ENCODE measurements around the gene ZNF45. TPM values are rescaled to one million over a fixed set of nuclear protein-coding genes. Genes with fewer than 3 reads are reported as not detected.

Gene ZNF45
- total RNA-seq, 1 experiment from 2014 or later: 15.2 TPM

- Histone ChIP-seq H3K4me3 (replicated peaks in 1 of 2; ENCODE audit: low read depth in 1 of 2, low read length in 2 of 2) (no peak overlapping the region), H3K9ac (ENCODE audit: low read length) (no peak overlapping the region), H2AFZ (ENCODE audit: low read depth, low read length, poor library complexity, severe bottlenecking) (no peak overlapping the region), H3K9me2 (ENCODE audit: insufficient read depth) (no peaks in the 10 kb centered on the region), H3K4me1 (ENCODE audit: control insufficient read depth in 1 of 2, insufficient read depth in 2 of 2, low read length in 2 of 2) (no peaks in the 10 kb centered on the region), H3K9me3 (ENCODE audit: control insufficient read depth in 1 of 2, insufficient read depth in 1 of 2, low read depth in 1 of 2, low read length in 2 of 2) (peaks cover 21 to 33% of the 10 kb centered on the region in 2 experiments; a peak in 3 of 4 replicates), H3K79me2 (ENCODE audit: insufficient read depth, low read length) (no peaks in the 10 kb centered on the region), H3K27ac (ENCODE audit: low read depth, low read length) (no peak overlapping the region), H3K36me3 (ENCODE audit: control insufficient read depth in 1 of 2, insufficient read depth in 2 of 2, low read length in 2 of 2) (peaks cover 4 to 5% of the 10 kb centered on the region in 2 experiments; a peak in 3 of 4 replicates), H3K4me2 (ENCODE audit: low read length) (no peak overlapping the region), H3K27me3 (ENCODE audit: insufficient read depth, low read length) (no peaks in the 10 kb centered on the region), H4K20me1 (ENCODE audit: insufficient read depth) (no peaks in the 10 kb centered on the region)
- DNase-seq (ENCODE audit: low read depth, low spot score): no peak
- no TSS peak for BruUV-seq (replicated peaks)
- CTCF ChIA-PET: no interaction called here
- TF ChIP-seq TCF7L2 (IDR thresholded peaks at IDR 0.05; ENCODE audit: borderline replicate concordance, extremely low read depth, insufficient read depth, insufficient read length): no peak
- TF ChIP-seq, protein P1, sequence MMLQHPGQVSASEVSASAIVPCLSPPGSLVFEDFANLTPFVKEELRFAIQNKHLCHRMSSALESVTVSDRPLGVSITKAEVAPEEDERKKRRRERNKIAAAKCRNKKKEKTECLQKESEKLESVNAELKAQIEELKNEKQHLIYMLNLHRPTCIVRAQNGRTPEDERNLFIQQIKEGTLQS (IDR thresholded peaks at IDR 0.05): no peak
- TF ChIP-seq JUND (IDR thresholded peaks at IDR 0.05): no peak
- TF ChIP-seq ZBTB33 (IDR thresholded peaks at IDR 0.05; ENCODE audit: extremely low read depth, insufficient replicate concordance, low read length): no peak
- TF ChIP-seq, protein P2, sequence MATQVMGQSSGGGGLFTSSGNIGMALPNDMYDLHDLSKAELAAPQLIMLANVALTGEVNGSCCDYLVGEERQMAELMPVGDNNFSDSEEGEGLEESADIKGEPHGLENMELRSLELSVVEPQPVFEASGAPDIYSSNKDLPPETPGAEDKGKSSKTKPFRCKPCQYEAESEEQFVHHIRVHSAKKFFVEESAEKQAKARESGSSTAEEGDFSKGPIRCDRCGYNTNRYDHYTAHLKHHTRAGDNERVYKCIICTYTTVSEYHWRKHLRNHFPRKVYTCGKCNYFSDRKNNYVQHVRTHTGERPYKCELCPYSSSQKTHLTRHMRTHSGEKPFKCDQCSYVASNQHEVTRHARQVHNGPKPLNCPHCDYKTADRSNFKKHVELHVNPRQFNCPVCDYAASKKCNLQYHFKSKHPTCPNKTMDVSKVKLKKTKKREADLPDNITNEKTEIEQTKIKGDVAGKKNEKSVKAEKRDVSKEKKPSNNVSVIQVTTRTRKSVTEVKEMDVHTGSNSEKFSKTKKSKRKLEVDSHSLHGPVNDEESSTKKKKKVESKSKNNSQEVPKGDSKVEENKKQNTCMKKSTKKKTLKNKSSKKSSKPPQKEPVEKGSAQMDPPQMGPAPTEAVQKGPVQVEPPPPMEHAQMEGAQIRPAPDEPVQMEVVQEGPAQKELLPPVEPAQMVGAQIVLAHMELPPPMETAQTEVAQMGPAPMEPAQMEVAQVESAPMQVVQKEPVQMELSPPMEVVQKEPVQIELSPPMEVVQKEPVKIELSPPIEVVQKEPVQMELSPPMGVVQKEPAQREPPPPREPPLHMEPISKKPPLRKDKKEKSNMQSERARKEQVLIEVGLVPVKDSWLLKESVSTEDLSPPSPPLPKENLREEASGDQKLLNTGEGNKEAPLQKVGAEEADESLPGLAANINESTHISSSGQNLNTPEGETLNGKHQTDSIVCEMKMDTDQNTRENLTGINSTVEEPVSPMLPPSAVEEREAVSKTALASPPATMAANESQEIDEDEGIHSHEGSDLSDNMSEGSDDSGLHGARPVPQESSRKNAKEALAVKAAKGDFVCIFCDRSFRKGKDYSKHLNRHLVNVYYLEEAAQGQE (IDR thresholded peaks at IDR 0.05; ENCODE audit: low read depth): no peak
- TF ChIP-seq ZFX (IDR thresholded peaks at IDR 0.05): no peak
- no peak for TF ChIP-seq FOSL1 (IDR thresholded peaks at IDR 0.05; ENCODE audit: low read depth)
- TF ChIP-seq CTCF (IDR thresholded peaks at IDR 0.05 in 2 of 3, conservative IDR thresholded peaks at IDR 0.05 in 1 of 3; ENCODE audit: borderline replicate concordance in 1 of 3, insufficient read depth in 1 of 3, low read depth in 2 of 3, low read length in 2 of 3): no peak
- no peak for TF ChIP-seq CEBPB (IDR thresholded peaks at IDR 0.05; ENCODE audit: low read depth)
- no peak for TF ChIP-seq EGR1 (IDR thresholded peaks at IDR 0.05; ENCODE audit: low read depth)
- ATAC-seq: no peak
- RAD21 ChIA-PET (ENCODE audit: low non-redundant PET in 1 of 2, low total read pairs in 2 of 2, uncharacterized antibody in 2 of 2, unreplicated experiment in 2 of 2): no interaction called here
- POLR2A ChIA-PET: no interaction called here
- intact Hi-C loops (cut with micrococcal nuclease): no loop called here
Observed at GRCh38 chr19:43960411-43960810, 25.3 kb upstream of the ZNF45 start.

Data from HCT116 (cell line).